Stimulated activated naive CD8-positive, alpha-beta T cell treated with anti-CD3 and anti-CD28 coated beads, Interleukin-15, amount 100 ng/mL, for 72 hours (primary cell): ENCODE measurements around the gene ABCA5.
"Not testable (repeated sequence)": the region's sequence is repeated elsewhere in the genome, so short reads cannot be mapped to it uniquely, and the experiment has no call there.

ENCODE experiments used
- ATAC-seq: fragments of 150-1000 bp; cut with Tn5 transposase; 2 replicates; pipeline ENCODE4 v1.10.0; 2021; ENCODE audit warnings: mild to moderate bottlenecking, moderate library complexity
- DNase-seq, 2 donors: peaks; one replicate each; pipeline ENCODE4 v3.0.0; 2021 to 2022
- H3K27ac Mint-ChIP-seq, 2 donors: one replicate each; pipeline ENCODE4 v1.8.0; 2022; ENCODE audit warnings: mild to moderate bottlenecking in 2 of 2, mixed read lengths in 2 of 2, moderate library complexity in 2 of 2
- H3K27me3 Mint-ChIP-seq: one replicate; pipeline ENCODE4 v1.8.0; 2022; ENCODE audit warnings: mixed read lengths
- H3K4me1 Mint-ChIP-seq: one replicate; pipeline ENCODE4 v1.8.0; 2022; ENCODE audit warnings: mild to moderate bottlenecking, mixed read lengths
- H3K4me3 Mint-ChIP-seq, 2 donors: one replicate each; pipeline ENCODE4 v1.8.0; 2022; ENCODE audit warnings: mild to moderate bottlenecking in 2 of 2, mixed read lengths in 2 of 2, moderate library complexity in 1 of 2
- H3K9me3 Mint-ChIP-seq, 2 donors: one replicate each; pipeline ENCODE4 v1.8.0; 2022; ENCODE audit warnings: mixed read lengths in 2 of 2

ABCA5 gene

GRCh38 chr17:69213059-69213813, 113.7 kb downstream of the ABCA5 start:
- H3K4me1 Mint-ChIP-seq: no peaks in the 10 kb centered on the region
- no peaks in the 10 kb centered on the region for H3K9me3 Mint-ChIP-seq
- H3K4me3 Mint-ChIP-seq: no peak overlapping the region
- ATAC-seq (no peak), DNase-seq (no peak)
- H3K27me3 Mint-ChIP-seq: no peaks in the 10 kb centered on the region
- H3K27ac Mint-ChIP-seq: no peak overlapping the region

DNA sequence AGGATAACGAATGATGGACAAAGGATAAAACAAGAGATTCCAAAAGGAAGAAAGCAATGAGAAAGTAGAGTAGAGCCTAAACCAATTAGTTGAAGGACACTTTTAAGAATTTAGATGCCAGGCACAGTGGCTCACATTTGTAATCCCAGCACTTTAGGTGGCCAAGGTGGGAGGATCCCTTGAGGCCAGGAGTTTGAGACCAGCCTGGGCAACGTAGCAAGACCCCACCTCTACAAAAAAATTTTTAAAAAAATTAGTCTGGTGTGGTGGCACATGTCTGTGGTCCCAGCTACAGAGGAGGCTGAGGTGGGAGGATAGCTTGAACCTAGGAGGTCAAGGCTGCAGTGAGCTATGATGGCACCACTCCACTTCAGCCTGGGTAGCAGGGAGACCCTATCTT, 118.3 kb downstream of the ABCA5 start:
- no peaks in the 10 kb centered on the region for H3K9me3 Mint-ChIP-seq
- no peaks in the 10 kb centered on the region for H3K27me3 Mint-ChIP-seq
- no peak for ATAC-seq

DNA sequence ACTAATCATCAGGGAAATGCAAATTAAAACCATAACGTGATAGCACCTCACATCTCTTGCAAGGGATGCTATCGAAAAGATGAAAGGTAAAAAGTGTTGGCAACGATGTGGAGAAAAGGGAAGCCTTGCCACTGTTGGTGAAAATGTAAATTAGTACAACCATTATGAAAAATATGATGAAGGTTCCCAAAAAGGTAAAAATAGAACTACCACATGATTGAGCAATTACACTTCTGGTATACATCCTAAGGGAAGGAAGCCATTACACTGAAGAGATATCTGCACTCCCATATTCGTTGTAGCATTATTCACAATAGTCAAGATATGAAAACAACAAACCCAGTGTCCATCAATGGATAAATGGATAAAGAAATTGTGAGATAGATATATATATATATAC, 119.8 kb downstream of the ABCA5 start:
- ATAC-seq (no peak), DNase-seq (no peak)
- no peak overlapping the region for H3K4me3 Mint-ChIP-seq
- H3K27me3 Mint-ChIP-seq: no peaks in the 10 kb centered on the region
- H3K9me3 Mint-ChIP-seq: no peaks in the 10 kb centered on the region
- no peaks in the 10 kb centered on the region for H3K4me1 Mint-ChIP-seq
- H3K27ac Mint-ChIP-seq: no peak overlapping the region

More for the DNA sequence above, 118.3 kb downstream of the ABCA5 start:
- Mint-ChIP-seq H3K27ac (no peak overlapping the region), H3K4me1 (no peaks in the 10 kb centered on the region), H3K4me3 (no peak overlapping the region)
- no peak for DNase-seq

GRCh38 chr17:69198238-69198637, 128.7 kb downstream of the ABCA5 start:
- DNase-seq: no peak
- Mint-ChIP-seq H3K27me3 (no peaks in the 10 kb centered on the region), H3K9me3 (no peaks in the 10 kb centered on the region), H3K4me1 (no peaks in the 10 kb centered on the region), H3K27ac (no peak overlapping the region), H3K4me3 (no peak overlapping the region)
- no peak for ATAC-seq

DNA sequence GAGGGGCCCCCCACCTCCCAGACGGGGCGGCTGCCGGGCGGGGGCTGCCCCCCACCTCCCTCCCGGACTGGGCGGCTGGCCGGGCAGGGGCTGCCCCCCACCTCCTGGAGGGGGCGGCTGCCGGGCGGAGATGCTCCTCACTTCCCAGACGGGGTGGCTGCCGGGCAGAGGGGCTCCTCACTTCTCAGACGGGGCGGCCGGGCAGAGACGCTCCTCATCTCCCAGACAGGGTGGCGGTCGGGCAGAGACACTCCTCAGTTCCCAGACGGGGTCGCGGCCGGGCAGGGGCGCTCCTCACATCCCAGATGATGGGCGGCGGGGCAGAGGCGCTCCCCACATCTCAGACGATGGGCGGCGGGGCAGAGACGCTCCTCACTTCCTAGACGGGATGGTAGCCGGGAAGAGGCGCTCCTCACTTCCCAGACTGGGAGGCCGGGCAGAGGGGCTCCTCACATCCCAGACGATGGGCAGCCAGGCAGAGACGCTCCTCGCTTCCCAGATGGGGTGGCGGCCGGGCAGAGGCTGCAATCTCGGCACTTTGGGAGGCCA, 130.8 kb downstream of the ABCA5 start:
- not testable (repeated sequence) for ATAC-seq, H3K9me3 Mint-ChIP-seq, DNase-seq, H3K4me3 Mint-ChIP-seq, H3K27me3 Mint-ChIP-seq, H3K4me1 Mint-ChIP-seq, H3K27ac Mint-ChIP-seq
